GM18520 (cell line): Measurements from ENCODE around the gene SLC16A14.

Source experiments
- ATAC-seq: cut with Tn5 transposase; IDR thresholded peaks from one replicate; pipeline ENCODE4 v1.9.1; 2021; ENCODE audit not compliant: unreplicated experiment

The SLC16A14 gene

DNA sequence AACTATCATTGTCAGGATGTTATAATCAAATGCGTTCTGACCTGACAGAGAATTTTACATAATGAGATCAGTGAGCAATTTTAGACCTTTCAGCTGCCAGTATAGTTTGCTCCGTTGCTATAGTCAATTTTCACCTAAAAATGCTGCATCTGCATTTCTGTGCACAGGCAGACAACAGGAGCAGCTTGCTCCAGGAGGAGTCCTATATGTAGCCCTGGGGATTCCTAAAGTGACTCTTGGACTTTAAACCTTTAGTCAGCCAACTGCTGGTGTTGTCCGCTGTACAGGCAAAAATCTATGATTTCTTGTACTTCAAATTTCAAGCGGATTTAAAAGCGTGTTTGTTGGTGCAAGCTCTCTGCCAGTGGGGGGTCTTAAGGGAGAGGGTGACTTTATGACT lies 25.7 kb downstream of the SLC16A14 start:
- ATAC-seq = no peak

DNA sequence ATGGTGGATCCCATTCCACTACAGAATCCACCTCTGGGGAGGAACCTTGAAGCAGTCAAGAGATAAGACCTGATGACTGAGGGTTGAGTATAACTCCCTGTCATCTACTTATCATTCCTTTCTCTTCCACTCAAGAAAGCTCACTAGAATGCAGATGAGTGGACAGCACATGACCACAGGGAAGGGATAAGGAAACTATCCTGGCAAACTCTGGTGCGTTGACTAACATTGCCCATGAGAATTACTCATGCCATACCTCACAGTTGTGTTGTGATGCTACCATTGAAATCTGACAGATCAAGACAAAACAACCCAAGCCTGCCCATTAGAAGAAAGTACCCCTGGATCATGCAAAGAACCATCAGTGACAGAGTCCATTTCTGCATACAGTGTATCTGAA lies 26.5 kb downstream of the SLC16A14 start:
- ATAC-seq = no peak

DNA sequence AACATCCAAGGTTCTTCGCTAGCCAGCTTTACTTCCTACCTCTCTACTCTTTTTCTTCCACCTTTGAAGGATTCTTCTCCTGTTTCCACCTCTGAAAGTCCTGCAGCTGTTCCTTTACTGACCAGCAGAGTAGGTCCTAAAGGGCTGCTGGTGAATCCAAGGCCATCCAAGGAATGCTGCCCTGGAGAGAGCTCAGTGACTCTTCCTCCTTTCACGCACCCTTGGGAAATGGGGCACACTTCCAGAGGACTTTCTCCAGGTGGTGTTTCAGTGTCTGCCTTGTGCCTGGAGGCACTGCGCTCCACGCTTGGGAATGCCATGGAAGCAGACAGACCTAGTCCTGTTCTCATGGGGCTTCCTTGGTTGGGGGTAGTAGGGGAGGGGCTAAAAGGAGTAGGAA lies 45.4 kb downstream of the SLC16A14 start:
- ATAC-seq = no peak

DNA sequence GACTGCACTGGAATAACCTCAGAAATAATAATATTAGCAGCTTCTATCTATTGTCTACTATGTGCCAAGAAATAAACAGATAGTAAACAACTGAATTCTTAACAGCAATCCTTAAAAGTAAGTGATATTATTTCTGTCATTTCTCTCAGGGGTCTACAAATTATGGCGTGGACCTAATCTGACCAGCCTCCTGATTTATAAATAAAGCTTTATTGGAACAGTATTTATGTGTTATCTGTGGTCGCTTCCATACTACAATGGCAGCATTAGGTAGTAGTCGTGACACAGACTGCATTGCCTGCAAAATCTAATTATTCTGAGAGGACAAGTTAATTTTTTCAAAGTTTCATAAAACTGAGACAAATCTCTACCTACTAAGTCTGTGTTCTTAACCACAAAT lies 49.0 kb downstream of the SLC16A14 start:
- ATAC-seq = no peak

DNA sequence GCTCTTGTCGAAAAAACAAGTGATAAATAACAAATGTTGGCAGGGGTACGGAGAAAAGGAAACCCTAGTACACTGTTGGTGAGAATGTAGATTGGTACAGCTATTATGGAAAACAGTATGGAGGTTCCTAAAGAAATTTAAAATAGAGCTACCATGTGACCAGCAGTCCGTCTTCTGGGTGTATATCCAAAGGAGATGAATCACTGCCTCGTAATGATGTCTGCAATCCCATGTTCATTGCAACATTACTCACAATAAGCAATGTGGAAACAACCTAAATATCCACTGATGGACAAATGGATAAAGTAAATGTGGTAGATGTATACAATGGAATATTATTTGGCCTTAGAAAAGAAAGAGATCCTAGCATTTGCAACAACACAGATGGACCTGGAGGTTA lies 50.6 kb downstream of the SLC16A14 start:
- no peak for ATAC-seq

DNA sequence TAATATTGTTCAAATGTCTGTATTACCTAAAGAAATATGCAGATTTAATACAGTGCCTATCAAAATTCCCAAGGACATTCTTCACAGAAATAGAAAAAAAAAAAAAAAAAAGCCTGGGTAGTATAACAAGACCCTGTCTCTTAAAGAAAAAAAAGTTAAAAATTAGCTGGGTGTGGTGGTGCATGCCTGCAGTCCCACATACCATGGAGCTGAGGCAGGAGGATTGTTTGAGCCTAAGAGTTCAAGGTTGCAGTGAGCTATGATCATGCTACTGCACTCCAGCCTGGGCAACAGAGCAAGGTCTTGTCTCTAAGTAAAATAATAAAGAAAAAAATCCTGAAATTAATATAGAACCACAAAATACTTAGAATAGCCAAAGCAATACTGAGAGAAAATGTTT lies 51.9 kb downstream of the SLC16A14 start:
- no peak for ATAC-seq

DNA sequence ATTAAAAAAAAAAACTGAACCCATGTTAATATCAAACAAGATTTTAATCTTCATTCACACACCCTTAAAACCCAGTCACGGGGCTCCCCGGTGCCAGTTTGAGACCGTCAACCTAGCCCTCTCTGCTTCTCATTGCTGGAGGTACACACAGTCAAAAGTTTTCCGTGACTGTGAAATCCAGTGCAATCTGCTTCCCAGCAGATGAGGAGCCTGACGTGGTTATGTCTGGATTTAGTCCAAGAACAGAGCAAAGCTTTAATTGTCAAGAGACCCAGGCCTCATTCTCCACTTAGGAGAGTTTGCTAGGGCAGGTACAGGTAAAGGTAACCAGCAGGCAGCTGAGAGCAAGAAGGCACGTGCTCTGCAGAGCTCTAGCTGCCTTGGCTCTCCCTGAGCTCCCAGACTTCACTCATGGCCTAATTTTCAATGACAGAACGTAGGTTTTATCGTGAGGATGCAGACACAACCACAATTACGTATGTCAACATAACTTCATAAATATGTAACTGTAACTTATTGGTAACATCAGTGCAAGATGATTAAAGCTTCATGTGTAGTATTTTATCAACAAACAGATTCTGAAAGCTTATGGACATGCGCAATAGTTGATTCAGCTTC lies 56.3 kb downstream of the SLC16A14 start:
- no peak for ATAC-seq

DNA sequence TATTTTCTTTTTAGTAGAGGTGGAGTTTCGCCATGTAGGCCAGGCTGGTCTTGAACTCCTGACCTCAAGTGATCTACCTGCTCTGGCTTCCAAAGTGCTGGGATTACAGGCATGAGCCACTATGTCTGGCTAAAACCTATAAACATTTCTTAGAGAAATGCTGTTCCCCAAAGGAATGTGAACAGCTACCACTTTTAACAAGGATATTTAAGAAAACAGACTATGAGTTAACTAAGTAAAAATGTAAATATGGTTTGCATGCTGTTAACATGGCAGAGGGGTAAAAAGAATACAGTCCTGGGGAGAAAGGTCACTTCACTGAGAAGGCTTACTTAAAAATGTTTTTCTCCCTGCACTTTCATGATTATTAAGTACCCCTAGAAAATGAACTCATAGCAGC lies 57.1 kb downstream of the SLC16A14 start:
- no peak for ATAC-seq

DNA sequence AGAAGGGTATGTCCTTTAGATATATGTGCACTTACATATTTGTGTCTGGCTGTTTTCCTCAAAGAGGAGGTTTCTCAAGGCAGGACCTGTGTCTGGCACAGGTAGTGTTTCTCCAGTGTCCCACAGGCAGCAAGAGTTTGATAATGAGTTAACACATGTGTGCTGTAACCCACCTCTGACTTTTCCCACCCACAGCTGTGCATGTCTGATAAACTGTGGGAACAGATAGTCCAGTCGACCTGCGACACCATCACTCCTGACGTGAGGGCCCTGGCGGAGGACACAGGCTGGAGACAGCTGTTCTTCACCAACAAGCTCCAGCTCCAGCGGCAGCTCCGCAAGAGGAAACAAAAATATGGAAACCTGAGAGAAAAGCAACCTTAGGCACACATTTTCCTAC lies 58.2 kb downstream of the SLC16A14 start:
- ATAC-seq = no peak

DNA sequence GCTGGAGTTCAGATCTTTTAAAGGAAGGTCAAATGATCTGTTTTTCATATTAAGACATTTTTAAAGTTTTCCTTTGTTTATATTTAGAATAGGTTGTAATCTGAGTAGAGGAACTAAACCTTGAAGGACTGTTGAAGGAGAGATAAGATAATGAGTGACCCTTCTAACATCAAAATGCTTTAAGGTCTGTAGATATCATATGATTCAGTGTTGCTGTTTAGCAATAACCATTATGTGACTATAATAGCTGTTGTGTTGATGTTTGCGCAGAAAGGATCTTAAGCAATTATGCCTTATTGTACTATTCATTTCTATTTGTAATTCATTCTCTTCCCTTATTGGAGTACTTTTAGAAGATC lies 60.0 kb downstream of the SLC16A14 start:
- ATAC-seq = no peak

DNA sequence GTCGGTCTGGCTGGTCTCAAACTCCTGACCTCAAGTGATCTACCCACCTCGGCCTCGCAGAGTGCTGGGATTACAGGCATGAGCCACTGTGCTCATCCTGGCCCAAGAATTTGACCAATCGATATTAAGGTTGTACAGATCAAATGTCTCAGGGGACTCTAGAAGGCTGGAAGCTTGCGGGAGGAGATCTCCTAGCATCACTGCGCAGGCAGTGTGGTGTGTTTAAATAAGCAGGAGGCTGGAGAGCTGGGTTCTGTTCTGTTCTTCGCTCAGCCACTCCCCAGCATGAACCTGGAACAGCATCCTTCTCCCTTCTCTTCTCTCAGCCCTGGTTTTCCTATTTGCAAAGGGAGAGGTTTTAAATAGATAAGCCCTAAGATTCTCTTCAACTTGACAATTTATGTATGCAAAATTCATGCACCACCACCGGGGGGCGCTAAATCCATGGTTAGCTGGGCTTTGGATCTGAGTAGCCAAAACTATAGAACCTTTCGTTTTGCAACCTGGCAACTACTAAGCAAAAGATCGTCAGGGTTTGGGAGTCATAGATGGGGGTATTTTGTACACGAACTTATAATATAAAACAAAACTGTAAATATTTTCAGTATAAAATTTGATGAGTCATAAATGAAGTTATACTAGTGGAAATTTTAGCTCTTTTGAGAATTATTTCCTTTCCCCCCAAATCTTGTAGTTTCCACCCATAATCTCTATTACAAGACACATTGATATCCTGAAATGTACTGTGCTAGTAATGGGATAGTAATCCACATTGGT lies 60.6 kb downstream of the SLC16A14 start:
- no peak for ATAC-seq

DNA sequence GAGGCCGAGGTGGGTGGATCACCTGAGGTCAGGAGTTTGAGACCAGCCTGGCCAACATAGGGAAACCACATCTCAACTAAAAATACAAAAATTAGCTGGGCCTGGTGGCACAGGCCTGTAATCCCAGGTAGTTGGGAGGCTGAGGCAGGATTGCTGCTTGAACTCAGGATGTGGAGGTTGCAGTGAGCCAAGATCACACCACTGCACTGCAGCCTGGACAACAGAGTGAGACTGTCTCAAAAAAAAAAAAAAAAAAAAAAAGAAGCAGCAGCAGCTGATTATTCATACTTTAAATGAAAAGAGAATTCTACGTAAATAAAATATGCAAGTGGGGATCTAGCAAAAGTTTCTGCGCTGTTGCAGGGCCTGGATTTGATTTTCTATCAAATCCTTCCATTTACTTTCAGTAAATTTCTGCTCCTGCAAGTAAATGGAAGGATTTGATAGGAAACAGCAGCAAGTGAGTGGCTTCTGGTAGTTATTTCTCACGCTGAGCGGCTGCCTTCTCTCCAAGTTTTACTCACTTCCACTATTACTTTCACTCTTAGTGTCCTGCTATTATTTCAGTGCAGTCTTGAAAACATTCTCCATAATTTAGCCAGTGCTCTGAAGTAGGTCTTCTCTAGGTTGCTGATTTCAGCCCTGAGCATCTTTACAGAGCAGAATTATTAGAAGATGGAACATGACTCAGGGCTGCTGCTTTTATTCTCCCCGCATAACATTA lies 68.4 kb downstream of the SLC16A14 start:
- ATAC-seq = peak; percentile 87

DNA sequence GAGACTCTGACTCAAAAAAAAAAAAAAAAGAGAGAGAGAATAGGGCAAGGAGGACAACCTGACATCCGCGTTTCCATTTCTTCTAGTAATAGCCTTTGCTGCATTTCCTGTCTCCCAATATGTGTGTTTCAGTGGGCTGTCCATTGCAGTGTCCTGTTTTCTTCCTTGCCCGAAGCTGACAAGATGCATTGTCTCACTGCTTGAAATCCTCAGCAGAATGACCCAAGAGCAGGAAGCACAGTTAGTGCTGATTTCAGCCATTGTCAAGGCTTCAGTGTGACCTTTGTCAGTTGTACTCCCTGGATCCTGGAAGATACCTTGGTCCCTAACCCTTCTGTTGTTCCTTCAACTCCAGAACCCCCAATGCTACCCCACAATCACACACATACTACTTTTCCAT lies 71.2 kb downstream of the SLC16A14 start:
- no peak for ATAC-seq

DNA sequence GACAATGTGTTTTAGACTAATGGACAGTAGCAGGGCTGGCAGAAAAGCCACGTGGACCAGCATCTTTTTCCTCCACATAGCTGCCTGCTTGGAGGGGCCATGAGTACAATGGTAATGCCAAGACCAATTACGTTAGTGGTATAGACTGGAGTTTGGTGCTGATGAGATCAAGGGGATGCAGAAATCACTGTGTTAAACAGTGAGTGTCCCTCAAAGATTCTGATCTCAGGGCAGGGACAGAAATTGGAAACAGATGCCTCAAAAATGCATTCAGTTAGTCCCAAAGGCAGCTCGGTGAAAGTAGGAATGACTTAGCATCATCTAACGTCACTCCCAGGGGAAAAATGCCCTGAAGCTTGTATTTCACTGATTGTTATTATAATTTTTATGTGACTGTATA lies 72.4 kb downstream of the SLC16A14 start:
- no peak for ATAC-seq

DNA sequence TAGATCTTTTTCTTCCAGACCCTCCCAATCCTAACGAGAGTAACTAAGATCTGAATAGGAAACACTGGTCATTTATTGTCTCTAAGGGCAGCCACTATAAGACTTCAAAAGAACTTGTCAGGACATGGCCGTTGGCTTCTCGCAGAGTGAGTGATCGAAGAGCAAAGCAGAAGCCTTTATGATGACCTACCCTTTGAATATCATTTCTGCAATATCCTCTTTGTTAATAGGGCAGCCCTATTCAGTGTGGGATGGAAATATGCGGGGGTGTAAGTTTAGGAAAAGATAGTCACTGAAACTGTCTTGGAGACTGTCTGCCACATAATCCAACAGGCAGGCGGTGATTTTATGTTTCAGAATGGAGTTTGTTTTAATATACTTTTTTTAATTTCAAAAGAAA lies 75.5 kb downstream of the SLC16A14 start:
- ATAC-seq = no peak
